HCT116 (cell line): ENCODE results near the gene DTNB.

Experiments used
- JUND ChIP-seq: IDR thresholded peaks from 2 replicates; pipeline ENCODE4 v1.6.1; 2012
- POLR2A ChIP-seq: IDR thresholded peaks from 2 replicates; pipeline ENCODE4 v1.7.0; 2011; ENCODE audit warnings: borderline replicate concordance; ENCODE audit not compliant: insufficient read depth, insufficient read length; ENCODE audit errors: extremely low read depth
- POLR2AphosphoS5 ChIP-seq: IDR thresholded peaks from 2 replicates; pipeline ENCODE4 v1.6.1; 2011; ENCODE audit warnings: mild to moderate bottlenecking, low read depth, low read length, moderate library complexity
- RAD21 ChIP-seq: IDR thresholded peaks from 2 replicates; pipeline ENCODE4 v1.6.1; 2012; ENCODE audit warnings: low read depth, mild to moderate bottlenecking
- SIN3A ChIP-seq: IDR thresholded peaks from 2 replicates; pipeline ENCODE4 v1.6.1; 2012; ENCODE audit warnings: low read depth
- SRF ChIP-seq: IDR thresholded peaks from 2 replicates; pipeline ENCODE4 v1.6.1; 2012; ENCODE audit warnings: low read depth
- TCF7L2 ChIP-seq: IDR thresholded peaks from 2 replicates; pipeline ENCODE4 v1.7.0; 2011; ENCODE audit warnings: borderline replicate concordance, inconsistent platforms; ENCODE audit not compliant: insufficient read depth, insufficient read length; ENCODE audit errors: extremely low read depth
- YY1 ChIP-seq: IDR thresholded peaks from 2 replicates; pipeline ENCODE4 v1.6.1; 2011; ENCODE audit warnings: low read length, low read depth, moderate library complexity, mild to moderate bottlenecking; ENCODE audit not compliant: insufficient replicate concordance; ENCODE audit errors: extremely low read depth
- ZFX ChIP-seq: fragments of 450-650 bp; IDR thresholded peaks from 2 replicates; pipeline ENCODE4 v1.6.1; 2017
- TF ChIP-seq, protein P1 (sequence below): IDR thresholded peaks from 2 replicates; pipeline ENCODE4 v1.6.1; 2012
- TF ChIP-seq, protein P2 (sequence below), 3 experiments: fragments of 200-600 bp in 1 of 3; sonication (generic) in 1 of 3; IDR thresholded peaks in 2 of 3; conservative IDR thresholded peaks in 1 of 3; 2 replicates each; pipeline ENCODE4 v1.5.1; 2012 to 2017; ENCODE audit warnings: low read depth in 2 of 3, low read length in 2 of 3, antibody characterized with exemption in 1 of 3, borderline replicate concordance in 1 of 3, control low read depth in 1 of 3, mild to moderate bottlenecking in 1 of 3, mixed read lengths in 1 of 3, mixed run types in 1 of 3, moderate library complexity in 1 of 3; ENCODE audit not compliant: insufficient read depth in 1 of 3
- TF ChIP-seq, protein P3 (sequence below): IDR thresholded peaks from 2 replicates; pipeline ENCODE4 v1.6.1; 2012
- TF ChIP-seq, protein P4 (sequence below): IDR thresholded peaks from 2 replicates; pipeline ENCODE4 v1.6.1; 2011; ENCODE audit warnings: mild to moderate bottlenecking, low read length, moderate library complexity; ENCODE audit not compliant: insufficient replicate concordance; ENCODE audit errors: extremely low read depth

DNA sequence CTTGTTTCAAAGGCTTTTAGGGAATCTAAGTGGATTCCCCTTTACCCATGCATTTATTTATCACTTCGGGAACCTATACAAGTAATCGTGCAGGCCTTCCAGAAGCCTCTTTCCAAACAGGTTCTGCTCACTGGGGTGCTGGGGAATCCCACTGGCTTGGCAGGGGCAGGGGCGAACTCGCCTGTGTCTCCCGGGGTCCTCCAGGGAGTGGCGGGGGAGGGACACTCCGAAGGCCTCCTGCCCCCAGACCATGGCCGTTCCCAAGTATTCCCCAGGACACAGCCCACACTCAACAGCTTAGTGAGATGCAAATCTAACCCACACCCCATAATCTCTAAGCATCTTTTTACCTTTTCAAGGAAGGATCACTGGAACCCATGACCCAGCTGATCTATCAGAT, 338.2 kb downstream of the DTNB start:
- TF ChIP-seq, protein P1, sequence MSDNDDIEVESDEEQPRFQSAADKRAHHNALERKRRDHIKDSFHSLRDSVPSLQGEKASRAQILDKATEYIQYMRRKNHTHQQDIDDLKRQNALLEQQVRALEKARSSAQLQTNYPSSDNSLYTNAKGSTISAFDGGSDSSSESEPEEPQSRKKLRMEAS: no peak
- TF ChIP-seq, protein P2, sequence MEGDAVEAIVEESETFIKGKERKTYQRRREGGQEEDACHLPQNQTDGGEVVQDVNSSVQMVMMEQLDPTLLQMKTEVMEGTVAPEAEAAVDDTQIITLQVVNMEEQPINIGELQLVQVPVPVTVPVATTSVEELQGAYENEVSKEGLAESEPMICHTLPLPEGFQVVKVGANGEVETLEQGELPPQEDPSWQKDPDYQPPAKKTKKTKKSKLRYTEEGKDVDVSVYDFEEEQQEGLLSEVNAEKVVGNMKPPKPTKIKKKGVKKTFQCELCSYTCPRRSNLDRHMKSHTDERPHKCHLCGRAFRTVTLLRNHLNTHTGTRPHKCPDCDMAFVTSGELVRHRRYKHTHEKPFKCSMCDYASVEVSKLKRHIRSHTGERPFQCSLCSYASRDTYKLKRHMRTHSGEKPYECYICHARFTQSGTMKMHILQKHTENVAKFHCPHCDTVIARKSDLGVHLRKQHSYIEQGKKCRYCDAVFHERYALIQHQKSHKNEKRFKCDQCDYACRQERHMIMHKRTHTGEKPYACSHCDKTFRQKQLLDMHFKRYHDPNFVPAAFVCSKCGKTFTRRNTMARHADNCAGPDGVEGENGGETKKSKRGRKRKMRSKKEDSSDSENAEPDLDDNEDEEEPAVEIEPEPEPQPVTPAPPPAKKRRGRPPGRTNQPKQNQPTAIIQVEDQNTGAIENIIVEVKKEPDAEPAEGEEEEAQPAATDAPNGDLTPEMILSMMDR (IDR thresholded peaks at IDR 0.05 in 2 of 3, conservative IDR thresholded peaks at IDR 0.05 in 1 of 3; ENCODE audit: borderline replicate concordance in 1 of 3, insufficient read depth in 1 of 3, low read depth in 2 of 3, low read length in 2 of 3): no peak
- no peak for TF ChIP-seq POLR2A
- TF ChIP-seq SIN3A: no peak
- no peak for TF ChIP-seq JUND
- no peak for TF ChIP-seq POLR2AphosphoS5
- TF ChIP-seq ZFX: no peak
- no peak for TF ChIP-seq YY1
- TF ChIP-seq, protein P3, sequence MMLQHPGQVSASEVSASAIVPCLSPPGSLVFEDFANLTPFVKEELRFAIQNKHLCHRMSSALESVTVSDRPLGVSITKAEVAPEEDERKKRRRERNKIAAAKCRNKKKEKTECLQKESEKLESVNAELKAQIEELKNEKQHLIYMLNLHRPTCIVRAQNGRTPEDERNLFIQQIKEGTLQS: no peak
- TF ChIP-seq, protein P4, sequence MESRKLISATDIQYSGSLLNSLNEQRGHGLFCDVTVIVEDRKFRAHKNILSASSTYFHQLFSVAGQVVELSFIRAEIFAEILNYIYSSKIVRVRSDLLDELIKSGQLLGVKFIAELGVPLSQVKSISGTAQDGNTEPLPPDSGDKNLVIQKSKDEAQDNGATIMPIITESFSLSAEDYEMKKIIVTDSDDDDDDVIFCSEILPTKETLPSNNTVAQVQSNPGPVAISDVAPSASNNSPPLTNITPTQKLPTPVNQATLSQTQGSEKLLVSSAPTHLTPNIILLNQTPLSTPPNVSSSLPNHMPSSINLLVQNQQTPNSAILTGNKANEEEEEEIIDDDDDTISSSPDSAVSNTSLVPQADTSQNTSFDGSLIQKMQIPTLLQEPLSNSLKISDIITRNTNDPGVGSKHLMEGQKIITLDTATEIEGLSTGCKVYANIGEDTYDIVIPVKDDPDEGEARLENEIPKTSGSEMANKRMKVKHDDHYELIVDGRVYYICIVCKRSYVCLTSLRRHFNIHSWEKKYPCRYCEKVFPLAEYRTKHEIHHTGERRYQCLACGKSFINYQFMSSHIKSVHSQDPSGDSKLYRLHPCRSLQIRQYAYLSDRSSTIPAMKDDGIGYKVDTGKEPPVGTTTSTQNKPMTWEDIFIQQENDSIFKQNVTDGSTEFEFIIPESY: no peak
- TF ChIP-seq TCF7L2: no peak
- TF ChIP-seq SRF: no peak
- TF ChIP-seq RAD21: no peak
